GM10847 (cell line): ENCODE data around the gene CLCA2.

Experiments
- POLR2A ChIP-seq: IDR thresholded peaks from 2 replicates; pipeline ENCODE4 v1.6.1; 2011; ENCODE audit not compliant: insufficient read length; ENCODE audit errors: extremely low read depth

CLCA2 gene

DNA sequence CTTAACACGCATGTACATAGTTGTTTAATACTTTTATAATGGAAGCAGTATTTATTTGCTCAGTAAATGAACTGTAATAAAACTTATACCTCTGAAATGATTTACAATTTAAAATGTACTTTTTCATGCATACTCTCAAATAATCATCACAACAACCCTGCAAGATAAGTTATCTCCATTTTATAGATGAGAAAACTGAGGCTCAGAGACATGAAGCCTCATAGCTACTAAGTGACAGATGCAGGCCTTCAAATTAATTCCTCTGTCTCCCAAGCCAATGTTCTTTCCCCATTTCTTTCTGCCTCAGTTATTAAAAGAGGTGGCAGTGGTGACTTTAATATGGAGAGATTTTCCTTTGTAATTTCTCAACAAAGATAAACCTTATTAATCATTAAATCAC lies 25.1 kb downstream of the CLCA2 start:
- no peak for TF ChIP-seq POLR2A

DNA sequence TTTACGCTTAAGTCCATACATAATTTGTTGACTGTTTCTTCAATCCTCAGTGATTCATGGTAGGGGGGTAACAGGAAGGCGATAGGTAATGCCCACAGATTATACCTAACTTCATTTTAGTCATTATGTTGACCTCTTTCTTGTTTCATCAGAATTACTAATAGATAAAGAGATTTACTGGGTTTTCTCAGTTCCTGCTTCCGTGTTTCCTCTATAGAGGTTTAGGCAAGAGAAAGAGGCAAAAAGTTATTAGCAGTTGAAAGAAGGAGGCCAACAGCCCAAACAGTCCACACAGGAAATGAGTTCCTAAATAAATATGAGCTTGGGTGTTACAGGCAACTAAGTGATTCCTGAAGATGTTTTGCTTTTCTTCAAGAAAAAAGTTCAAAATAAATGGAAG lies 26.9 kb downstream of the CLCA2 start:
- no peak for TF ChIP-seq POLR2A

DNA sequence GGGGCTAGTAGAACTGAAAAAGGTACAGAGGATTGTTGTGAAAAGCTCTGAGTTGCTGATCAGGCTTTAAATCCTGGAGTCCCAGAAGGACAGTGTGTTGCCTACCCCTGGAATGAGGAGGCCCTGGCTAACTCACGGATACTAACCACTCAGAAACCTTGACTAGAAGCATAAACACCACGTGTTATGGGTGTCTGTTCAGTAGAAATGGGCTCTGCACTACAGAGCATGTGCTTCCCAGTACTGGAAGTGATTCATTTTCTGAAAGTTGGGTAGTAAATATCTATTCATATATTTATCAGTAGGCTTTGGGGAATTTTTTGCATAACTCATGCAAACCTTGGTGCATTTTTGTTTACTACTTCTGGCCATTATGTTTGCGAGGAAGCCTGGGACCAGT lies 29.7 kb downstream of the CLCA2 start:
- TF ChIP-seq POLR2A: no peak

DNA sequence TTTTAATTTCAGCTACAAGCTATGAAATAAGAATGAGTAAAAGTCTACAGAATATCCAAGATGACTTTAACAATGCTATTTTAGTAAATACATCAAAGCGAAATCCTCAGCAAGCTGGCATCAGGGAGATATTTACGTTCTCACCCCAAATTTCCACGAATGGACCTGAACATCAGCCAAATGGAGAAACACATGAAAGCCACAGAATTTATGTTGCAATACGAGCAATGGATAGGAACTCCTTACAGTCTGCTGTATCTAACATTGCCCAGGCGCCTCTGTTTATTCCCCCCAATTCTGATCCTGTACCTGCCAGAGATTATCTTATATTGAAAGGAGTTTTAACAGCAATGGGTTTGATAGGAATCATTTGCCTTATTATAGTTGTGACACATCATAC lies 31.1 kb downstream of the CLCA2 start:
- no peak for TF ChIP-seq POLR2A

DNA sequence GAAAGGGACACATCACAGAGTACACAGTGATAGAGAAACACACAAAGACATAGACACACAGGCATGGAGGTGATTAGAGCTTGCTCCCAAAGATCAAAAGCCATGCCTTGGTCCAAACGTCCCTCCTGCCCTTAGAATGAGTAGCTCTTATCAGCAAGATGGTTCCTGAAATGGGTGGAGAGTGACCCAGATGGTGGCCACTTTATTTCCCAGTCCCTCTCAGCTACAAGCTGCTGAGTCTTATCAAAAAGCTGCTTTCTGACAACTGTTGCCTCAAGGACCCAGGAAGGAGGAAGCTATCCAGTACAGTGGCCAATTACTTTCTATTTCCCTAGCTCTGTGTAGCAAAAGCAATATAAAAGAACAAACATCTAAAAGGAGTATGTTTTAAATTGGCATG lies 37.0 kb downstream of the CLCA2 start:
- TF ChIP-seq POLR2A: no peak

DNA sequence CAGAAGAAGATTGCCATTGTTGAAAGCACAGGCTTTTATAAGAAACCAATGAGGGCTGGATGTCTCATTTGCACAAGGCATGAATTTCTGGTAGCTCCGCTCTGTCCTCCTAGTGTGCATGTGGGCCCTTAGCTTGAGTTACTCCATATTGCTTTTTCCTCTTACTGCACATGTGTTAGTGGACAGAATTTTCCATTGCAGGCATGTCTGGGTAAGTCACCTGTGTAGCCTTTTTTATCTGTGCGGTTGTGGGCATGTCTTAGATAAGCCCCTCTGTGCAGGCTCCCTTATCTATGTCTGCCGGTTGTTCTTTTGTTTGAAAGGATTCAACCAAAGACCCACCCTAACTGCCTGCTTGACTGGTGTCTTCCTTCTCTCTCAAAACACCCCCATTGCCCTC lies 37.5 kb downstream of the CLCA2 start:
- TF ChIP-seq POLR2A: no peak

DNA sequence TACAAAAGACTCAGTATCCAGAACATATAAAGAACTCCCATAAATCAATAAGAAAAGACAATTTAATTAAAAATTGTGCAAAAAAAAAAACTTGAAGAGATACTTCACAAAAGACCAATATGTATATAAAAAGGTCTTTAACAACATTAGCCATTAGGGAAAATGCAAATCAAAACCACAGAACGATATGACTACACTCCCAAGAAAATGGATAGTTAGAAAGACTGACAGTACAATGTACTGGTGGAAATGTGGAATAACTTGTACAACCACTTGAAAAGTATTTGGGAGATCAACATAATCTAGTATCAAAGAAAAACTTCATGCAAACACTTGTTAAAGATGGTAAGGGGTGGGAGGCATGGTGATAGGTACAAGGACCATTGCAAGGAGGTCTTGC lies 40.8 kb downstream of the CLCA2 start:
- TF ChIP-seq POLR2A: no peak

DNA sequence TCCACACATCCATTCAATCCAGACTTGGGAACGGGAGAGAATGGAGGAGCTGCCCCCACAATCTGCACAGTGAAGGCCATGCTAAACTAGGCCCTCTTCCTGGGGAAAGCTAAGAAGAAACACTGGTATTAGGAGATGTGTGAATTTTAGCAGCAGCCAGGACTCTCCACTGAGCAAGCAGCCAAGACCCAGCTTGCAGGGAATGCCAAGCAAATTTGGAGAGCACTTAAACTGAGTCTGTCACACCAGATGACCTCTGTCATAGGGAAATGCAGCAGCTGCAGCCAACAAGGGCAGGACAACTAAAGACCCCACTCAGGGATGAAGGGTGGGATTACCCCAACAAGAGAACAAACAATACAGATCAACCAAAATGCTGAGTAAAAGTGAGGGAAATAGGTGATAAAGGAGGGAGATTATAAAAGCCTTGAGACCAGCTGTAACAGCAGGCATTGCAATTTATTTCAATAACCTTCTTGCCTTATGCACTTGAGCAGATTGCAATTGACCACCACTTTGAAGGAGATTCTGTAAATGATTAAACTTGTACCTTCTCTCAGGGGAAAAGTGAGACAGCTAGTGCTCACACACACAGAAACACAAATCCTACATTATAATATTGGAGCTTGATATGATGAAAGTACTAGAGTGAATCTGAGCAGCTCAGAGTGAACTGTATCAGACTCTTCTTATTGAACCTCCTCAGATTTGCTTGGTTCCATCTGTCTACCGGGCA lies 42.3 kb downstream of the CLCA2 start:
- TF ChIP-seq POLR2A: no peak

DNA sequence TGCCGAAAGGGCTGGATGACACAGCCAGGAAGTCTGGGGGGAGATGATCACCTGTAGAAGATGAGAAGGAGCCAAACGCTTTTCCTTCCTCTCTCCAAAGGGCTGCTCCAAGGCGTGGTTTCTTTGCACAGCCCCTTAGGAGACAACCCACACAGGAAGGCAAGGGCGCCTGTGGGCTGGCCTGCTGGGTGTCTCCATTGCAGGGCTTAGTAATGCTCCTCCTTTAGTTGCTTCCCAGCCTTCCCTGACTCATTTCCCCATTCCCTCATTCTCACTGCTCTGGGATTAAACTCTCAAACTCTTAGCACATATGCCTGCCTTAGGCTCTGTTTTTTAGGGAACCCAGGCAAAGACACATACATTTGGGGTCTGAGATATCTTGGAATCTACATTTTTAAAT lies 43.0 kb downstream of the CLCA2 start:
- no peak for TF ChIP-seq POLR2A

DNA sequence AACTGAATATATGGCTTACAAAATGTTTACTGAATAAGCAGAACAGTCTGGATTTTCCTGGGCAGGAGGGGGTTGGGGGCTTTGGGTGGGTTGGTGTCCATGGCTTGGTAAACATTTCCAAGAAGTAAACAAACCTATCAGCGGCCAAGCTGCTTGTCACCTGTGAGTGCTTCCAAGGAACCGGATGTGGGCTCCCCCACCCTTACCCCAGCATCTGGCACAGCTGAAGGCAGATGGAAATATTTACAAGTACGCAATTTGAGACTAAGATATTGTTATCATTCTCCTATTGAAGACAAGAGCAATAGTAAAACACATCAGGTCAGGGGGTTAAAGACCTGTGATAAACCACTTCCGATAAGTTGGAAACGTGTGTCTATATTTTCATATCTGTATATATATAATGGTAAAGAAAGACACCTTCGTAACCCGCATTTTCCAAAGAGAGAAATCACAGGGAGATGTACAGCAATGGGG lies 44.6 kb downstream of the CLCA2 start, which contains the start of gene CLCA1:
Gene CLCA1, plus strand, starts transcription at position 427 of the 477 bp plus-strand sequence. Its CDS starts 45 bp downstream, at position 472.
- no peak for TF ChIP-seq POLR2A

DNA sequence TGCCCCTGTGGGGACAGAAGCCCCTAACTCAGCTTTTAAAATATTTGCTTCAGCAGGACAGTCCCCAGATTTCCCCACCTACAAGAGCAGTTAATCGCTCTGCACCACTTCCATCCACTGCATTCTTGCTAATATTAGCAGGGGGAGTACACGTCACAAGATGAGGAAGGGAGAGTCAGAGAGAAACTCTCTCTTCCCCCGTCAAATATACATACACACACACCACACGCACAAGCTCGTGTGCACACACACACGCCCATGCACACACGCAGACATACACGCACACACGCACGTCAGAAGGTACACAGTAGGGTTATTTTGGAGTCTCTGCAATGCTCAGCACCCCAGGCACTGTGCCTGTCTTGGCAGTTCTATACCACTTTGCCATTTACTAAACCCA lies 46.9 kb downstream of the CLCA2 start:
- TF ChIP-seq POLR2A: no peak

DNA sequence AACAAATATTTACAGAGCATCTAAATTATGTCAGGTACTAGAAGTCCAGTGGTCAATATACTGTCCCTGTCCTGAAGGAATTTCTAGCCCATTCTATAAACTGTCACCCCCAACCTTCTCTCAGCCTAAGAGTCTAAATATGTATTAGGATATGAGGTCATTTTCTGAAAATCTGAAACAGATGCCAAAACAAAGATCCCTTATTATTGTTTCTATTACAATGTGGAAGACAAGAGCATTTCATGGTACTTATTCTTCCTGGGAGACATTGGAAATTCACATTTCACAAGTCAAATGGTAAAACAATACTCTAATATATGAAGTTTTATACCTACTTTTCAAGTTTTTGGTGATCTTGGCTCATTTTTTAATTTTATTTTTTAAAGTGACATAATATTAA lies 47.3 kb downstream of the CLCA2 start:
- no peak for TF ChIP-seq POLR2A

DNA sequence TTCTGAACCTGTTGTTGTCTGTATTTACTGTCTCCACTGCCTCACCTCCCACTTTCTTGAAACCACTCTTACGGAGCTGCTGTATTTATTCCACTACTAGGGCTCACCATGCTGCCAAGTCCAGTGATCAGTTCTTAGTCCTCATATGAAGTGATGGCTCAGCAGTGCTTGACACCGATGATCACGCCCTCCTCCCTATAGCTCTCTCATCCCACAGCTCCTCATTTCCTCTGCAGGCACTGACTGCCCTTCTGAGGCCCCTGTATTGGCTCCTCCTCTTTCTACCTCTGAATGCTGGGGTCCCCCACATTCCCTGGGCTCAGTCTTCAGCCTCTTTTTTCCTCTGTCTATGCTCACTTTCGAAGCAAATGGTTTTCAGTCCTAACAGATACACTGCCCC lies 48.2 kb downstream of the CLCA2 start:
- TF ChIP-seq POLR2A: no peak

DNA sequence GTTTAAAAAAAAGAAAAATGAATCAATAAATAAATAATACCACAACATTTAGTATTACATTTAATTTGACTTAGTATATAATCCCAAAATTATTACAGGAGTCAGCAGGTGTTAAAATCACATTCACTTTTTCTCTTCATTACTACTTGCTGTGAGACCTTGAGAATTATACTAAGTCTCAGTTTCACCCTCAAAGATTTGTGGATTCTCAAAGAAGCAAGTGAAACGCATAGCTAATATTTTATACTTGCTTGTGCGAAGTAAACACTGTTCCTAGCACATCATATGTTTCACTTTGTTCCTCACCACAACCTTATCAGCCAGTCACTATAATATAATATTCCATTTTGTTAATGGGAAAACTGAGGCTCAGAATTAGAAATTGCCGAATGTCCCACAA lies 48.8 kb downstream of the CLCA2 start:
- TF ChIP-seq POLR2A: no peak

DNA sequence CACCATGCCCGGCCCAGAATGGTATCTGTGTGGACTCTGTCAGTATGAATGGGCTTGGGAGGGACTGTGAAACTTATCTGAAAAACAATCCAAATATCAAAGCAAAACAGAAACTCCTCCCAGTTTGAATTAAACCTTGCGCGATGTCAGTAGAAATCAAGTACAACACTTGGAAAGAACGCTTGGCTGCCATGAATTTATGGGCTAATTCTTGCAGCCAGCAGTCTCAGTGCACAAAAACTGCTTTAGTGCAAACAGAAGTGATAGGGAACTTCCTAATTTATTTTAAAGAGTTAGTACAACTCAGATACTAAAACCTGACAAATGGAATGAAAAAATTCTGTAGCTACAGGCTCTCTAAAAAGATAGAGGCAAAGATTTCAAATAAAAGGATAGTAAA lies 53.3 kb downstream of the CLCA2 start:
- no peak for TF ChIP-seq POLR2A

DNA sequence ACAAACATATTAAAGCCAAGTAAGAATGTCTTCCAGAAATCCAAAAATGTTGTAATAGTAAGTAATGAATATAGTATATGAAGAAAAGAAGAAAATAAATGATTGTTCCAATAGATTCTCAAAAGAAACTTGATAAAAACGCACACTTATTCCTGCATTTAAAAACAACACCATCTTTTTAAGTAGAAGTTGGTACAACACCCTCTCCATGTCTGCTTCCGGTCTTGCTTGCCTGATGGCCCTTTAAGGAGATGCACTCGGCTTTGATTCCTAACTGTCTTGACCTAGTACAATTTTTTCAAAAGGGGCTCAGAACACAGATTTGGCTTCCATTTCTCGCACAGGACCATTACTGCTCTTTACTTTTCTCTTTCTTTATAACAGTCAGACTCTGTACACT lies 53.7 kb downstream of the CLCA2 start:
- TF ChIP-seq POLR2A: no peak
